ENCODE data around the gene NDFIP1.
"Not testable (repeated sequence)": the region's sequence is repeated elsewhere in the genome, so short reads cannot be mapped to it uniquely, and the experiment has no call there.

The NDFIP1 gene

GRCh38 chr5:142186857-142187594 is 78.4 kb downstream of the NDFIP1 start:
- DNase-seq, result no peak

- not testable (repeated sequence) for DNase-seq
These were observed 80.1 kb downstream of the NDFIP1 start for GRCh38 chr5:142188691-142189090.

GRCh38 chr5:142189813-142190212 is 81.2 kb downstream of the NDFIP1 start:
- DNase-seq, result no peak

- no peak for DNase-seq
These were observed 83.2 kb downstream of the NDFIP1 start for GRCh38 chr5:142191776-142192175.

GRCh38 chr5:142192286-142193113 is 83.9 kb downstream of the NDFIP1 start:
- DNase-seq, result no peak

GRCh38 chr5:142193114-142193428 is 84.5 kb downstream of the NDFIP1 start:
- DNase-seq, result no peak

- no peak for DNase-seq
These were observed 88.5 kb downstream of the NDFIP1 start for GRCh38 chr5:142197098-142197497.

- no peak for DNase-seq
These were observed 89.2 kb downstream of the NDFIP1 start for GRCh38 chr5:142197781-142198180.

GRCh38 chr5:142199388-142199787 is 90.8 kb downstream of the NDFIP1 start:
- DNase-seq, result no peak

GRCh38 chr5:142200387-142200786 is 91.8 kb downstream of the NDFIP1 start:
- no peak for DNase-seq

- DNase-seq, result no peak
These were observed 92.9 kb downstream of the NDFIP1 start for GRCh38 chr5:142201471-142201887.

- DNase-seq, result no peak
These were observed 93.7 kb downstream of the NDFIP1 start for GRCh38 chr5:142202282-142202681.
